ENCODE data around the gene C10orf90. TPM values are rescaled to one million over a fixed set of nuclear protein-coding genes. Genes with fewer than 3 reads are reported as not detected.

Gene C10orf90
- total and polyA plus RNA-seq, 4 donors, result 0.05 to 0.25 TPM; not detected in 2

DNA sequence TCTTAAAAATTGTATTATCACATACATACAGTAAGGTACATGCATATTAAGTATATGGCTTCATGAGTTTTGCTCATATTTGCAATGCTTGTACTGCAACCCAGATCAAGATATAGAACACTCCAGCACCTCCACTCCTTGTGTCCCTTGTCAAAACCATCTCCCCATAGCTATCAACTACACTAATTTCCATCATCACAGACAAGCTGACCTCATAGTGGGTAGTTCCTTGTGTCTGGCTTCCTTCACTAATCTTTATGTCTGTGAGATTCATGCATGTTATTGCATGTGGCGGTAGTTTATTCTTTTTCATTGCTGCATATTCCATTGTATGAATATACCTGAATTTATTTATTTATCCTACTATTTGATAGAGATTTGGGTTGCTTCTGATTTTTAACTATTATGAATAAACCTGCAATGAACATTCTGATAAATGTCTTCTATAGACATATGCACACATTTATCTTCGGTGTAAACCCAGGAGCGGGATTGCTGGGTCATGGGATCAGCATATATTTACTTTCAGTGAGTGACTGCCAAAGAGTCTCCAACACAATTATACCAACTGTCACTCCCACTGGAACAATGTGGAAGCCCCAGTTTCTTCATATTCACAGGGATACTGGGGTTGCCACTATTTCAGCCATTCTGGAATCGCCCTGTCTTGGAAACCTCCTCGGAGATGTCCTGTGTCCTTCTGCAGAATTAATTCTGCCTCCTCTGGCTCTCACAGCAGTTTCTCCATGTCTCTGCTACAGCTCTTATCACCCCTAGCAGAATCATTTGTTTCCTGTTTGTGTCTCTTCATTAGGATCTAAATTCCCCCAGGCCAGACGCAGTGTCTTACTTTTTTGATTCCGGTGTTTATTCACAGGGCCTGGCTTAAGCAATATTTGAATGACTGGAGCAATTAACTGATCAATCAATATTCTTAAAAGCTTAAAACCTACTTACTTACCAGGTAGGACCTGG is 267.5 kb downstream of the C10orf90 start:
- Histone ChIP-seq H3K9ac (ENCODE audit: low read depth in 1 of 2, low read length in 2 of 2) (no peak overlapping the region), H3K36me3 (ENCODE audit: control insufficient read depth in 4 of 4, insufficient read depth in 3 of 4, low read depth in 1 of 4, low read length in 3 of 4) (no peaks in the 10 kb centered on the region), H3K27ac (ENCODE audit: low read depth in 1 of 2, low read length in 2 of 2) (no peak overlapping the region)

GRCh38 chr10:126400641-126401040 is 269.9 kb downstream of the C10orf90 start:
- Histone ChIP-seq H3K27ac (ENCODE audit: low read depth in 1 of 2, low read length in 2 of 2) (no peak overlapping the region), H3K36me3 (ENCODE audit: control insufficient read depth in 4 of 4, insufficient read depth in 3 of 4, low read depth in 1 of 4, low read length in 3 of 4) (no peaks in the 10 kb centered on the region), H3K4me1 (ENCODE audit: control insufficient read depth in 4 of 4, insufficient read depth in 4 of 4, low read length in 3 of 4) (peaks cover 0 to 3% (median 0%) of the 10 kb centered on the region in 4 donors), H3K9me3 (ENCODE audit: control insufficient read depth in 4 of 4, low read length in 3 of 4) (no peaks in the 10 kb centered on the region), H3K9ac (ENCODE audit: low read depth in 1 of 2, low read length in 2 of 2) (no peak overlapping the region), H3K27me3 (ENCODE audit: control insufficient read depth in 4 of 4, insufficient read depth in 4 of 4, low read length in 3 of 4) (peaks cover 0 to 5% (median 1%) of the 10 kb centered on the region in 4 donors), H3K4me3 (ENCODE audit: low read depth in 1 of 3, low read length in 3 of 3) (no peak overlapping the region)
- TF ChIP-seq FOXA1 (IDR thresholded peaks at IDR 0.05) (no peak), EGR1 (IDR thresholded peaks at IDR 0.05; ENCODE audit: low read depth in 2 of 2) (no peak), TAF1 (conservative IDR thresholded peaks at IDR 0.05) (no peak), RXRA (IDR thresholded peaks at IDR 0.05) (no peak), FOXA2 (IDR thresholded peaks at IDR 0.05) (no peak), GABPA (IDR thresholded peaks at IDR 0.05 in 1 of 2, conservative IDR thresholded peaks at IDR 0.05 in 1 of 2) (no peak), RAD21 (IDR thresholded peaks at IDR 0.05) (no peak), JUND (IDR thresholded peaks at IDR 0.05) (no peak), NR2F2 (IDR thresholded peaks at IDR 0.05) (no peak), ZBTB33 (IDR thresholded peaks at IDR 0.05) (no peak), SP1 (IDR thresholded peaks at IDR 0.05) (no peak), YY1 (IDR thresholded peaks at IDR 0.05) (no peak), HNF4G (IDR thresholded peaks at IDR 0.05) (no peak), HNF4A (conservative IDR thresholded peaks at IDR 0.05) (no peak)
- TF ChIP-seq, protein P1, sequence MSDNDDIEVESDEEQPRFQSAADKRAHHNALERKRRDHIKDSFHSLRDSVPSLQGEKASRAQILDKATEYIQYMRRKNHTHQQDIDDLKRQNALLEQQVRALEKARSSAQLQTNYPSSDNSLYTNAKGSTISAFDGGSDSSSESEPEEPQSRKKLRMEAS (IDR thresholded peaks at IDR 0.05), result no peak
- TF ChIP-seq, protein P2, sequence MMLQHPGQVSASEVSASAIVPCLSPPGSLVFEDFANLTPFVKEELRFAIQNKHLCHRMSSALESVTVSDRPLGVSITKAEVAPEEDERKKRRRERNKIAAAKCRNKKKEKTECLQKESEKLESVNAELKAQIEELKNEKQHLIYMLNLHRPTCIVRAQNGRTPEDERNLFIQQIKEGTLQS (IDR thresholded peaks at IDR 0.05), result no peak
- no peak for DNase-seq (ENCODE audit: low spot score)
- WGBS, result 78% methylated on average over 4 of the region's 4 CpGs

More for the DNA sequence above, 267.5 kb downstream of the C10orf90 start:
- WGBS, result 53% methylated on average over 7 of the region's 7 CpGs
- DNase-seq (ENCODE audit: low spot score), result no peak
- no peak overlapping the region for H3K4me3 ChIP-seq (ENCODE audit: low read depth in 1 of 3, low read length in 3 of 3)
- TF ChIP-seq RXRA (IDR thresholded peaks at IDR 0.05) (no peak), CTCF (IDR thresholded peaks at IDR 0.05; ENCODE audit: low read depth, low read length, missing input control) (no peak), YY1 (IDR thresholded peaks at IDR 0.05) (no peak), HNF4A (conservative IDR thresholded peaks at IDR 0.05) (no peak), GABPA (IDR thresholded peaks at IDR 0.05 in 1 of 2, conservative IDR thresholded peaks at IDR 0.05 in 1 of 2) (no peak), JUND (IDR thresholded peaks at IDR 0.05) (no peak), FOXA1 (IDR thresholded peaks at IDR 0.05) (no peak), RAD21 (IDR thresholded peaks at IDR 0.05) (no peak)
- peaks cover 0 to 5% (median 1%) of the 10 kb centered on the region in 4 donors for H3K27me3 ChIP-seq (ENCODE audit: control insufficient read depth in 4 of 4, insufficient read depth in 4 of 4, low read length in 3 of 4)
- no peaks in the 10 kb centered on the region for H3K9me3 ChIP-seq (ENCODE audit: control insufficient read depth in 4 of 4, low read length in 3 of 4)
- peaks cover 0 to 3% (median 0%) of the 10 kb centered on the region in 4 donors for H3K4me1 ChIP-seq (ENCODE audit: control insufficient read depth in 4 of 4, insufficient read depth in 4 of 4, low read length in 3 of 4)

Measured in liver (tissue), 9 donors.